ENCODE data around the gene FMNL2.

DNA sequence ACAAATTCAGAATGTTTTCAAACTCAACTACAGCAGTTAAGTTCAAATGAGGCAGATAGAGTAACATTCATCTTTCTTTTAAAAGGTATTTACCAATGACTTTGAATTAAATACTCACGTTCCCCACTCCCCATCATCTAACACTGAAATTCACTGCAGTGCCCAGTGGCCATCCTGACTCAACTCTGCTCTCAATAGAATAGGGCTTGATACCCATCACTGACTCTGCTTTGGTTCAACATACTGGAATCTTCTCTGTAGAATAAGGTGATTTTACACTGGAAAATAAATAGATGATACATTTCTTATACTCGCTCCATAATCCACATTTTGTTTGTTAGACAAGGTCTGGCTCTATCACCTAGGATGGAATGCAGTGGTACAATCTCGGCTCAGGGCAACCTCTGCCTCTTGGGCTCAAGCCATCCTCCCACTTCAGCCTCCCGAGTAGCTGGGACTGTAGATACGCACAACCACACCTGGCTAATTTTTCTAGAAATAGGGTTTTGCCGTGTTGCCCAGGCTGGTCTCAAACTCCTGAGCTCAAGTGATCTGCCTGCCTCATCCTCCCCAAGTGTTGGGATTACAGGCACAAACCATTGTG lies 315.9 kb downstream of the FMNL2 start:
- TF ChIP-seq BHLHE40 (IDR thresholded peaks at IDR 0.05; ENCODE audit: borderline replicate concordance) (no peak), SUZ12 (IDR thresholded peaks at IDR 0.05) (no peak), SP1 (IDR thresholded peaks at IDR 0.05) (no peak), NFRKB (IDR thresholded peaks at IDR 0.05) (no peak), HDGF (IDR thresholded peaks at IDR 0.05; ENCODE audit: borderline replicate concordance) (no peak), FOXM1 (IDR thresholded peaks at IDR 0.05; ENCODE audit: borderline replicate concordance) (no peak), ELF4 (IDR thresholded peaks at IDR 0.05) (no peak), L3MBTL2 (conservative IDR thresholded peaks at IDR 0.05) (no peak), FOXK2 (IDR thresholded peaks at IDR 0.05) (no peak), ARNT (IDR thresholded peaks at IDR 0.05) (no peak), CTBP1 (IDR thresholded peaks at IDR 0.05; ENCODE audit: borderline replicate concordance) (no peak), TARDBP (IDR thresholded peaks at IDR 0.05) (no peak), FOXA1 (IDR thresholded peaks at IDR 0.05) (no peak), ZNF384 (IDR thresholded peaks at IDR 0.05) (no peak)

All from HEK293T (cell line).